Coronary artery (tissue), 2 donors: Measurements from ENCODE around the gene CD47.

Experiments used
- DNase-seq: peaks from one replicate; pipeline ENCODE4 v3.0.0-alpha.2; 2017; ENCODE audit warnings: low spot score
- H3K27ac ChIP-seq, 2 donors: fragments of 200-600 bp; sonication (generic); one replicate each; pipeline ENCODE4 v1.5.1; 2016 to 2019
- H3K4me3 ChIP-seq: fragments of 200-600 bp; sonication (generic); 2 replicates; pipeline ENCODE4 v1.5.1; 2016; ENCODE audit warnings: mild to moderate bottlenecking, moderate library complexity
- TF ChIP-seq, protein P1 (sequence below): fragments of 200-600 bp; sonication (generic); IDR thresholded peaks from one replicate; pipeline ENCODE4 v1.5.1; 2019; ENCODE audit warnings: antibody characterized with exemption

Gene CD47

DNA sequence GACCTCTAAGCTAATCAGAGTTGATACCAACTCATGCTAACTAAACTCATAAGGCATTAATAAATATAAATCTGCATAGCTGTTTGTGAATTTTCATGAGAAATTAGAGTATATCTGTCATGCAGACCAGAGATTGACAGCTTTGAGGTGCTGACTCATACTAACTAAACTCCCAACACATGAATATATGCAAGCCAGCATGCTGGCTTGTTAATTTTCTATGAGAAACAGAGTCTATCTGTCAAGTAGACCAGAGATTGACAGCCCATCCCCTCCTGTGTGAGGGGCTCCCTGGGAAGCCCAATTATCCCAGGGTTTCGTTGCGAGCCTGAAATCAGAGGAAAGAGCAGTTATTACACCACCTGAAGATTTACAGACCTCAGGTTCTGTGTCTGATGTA lies 69.3 kb downstream of the CD47 start:
- no peak for DNase-seq
- H3K27ac ChIP-seq: no peak overlapping the region
- TF ChIP-seq, protein P1, sequence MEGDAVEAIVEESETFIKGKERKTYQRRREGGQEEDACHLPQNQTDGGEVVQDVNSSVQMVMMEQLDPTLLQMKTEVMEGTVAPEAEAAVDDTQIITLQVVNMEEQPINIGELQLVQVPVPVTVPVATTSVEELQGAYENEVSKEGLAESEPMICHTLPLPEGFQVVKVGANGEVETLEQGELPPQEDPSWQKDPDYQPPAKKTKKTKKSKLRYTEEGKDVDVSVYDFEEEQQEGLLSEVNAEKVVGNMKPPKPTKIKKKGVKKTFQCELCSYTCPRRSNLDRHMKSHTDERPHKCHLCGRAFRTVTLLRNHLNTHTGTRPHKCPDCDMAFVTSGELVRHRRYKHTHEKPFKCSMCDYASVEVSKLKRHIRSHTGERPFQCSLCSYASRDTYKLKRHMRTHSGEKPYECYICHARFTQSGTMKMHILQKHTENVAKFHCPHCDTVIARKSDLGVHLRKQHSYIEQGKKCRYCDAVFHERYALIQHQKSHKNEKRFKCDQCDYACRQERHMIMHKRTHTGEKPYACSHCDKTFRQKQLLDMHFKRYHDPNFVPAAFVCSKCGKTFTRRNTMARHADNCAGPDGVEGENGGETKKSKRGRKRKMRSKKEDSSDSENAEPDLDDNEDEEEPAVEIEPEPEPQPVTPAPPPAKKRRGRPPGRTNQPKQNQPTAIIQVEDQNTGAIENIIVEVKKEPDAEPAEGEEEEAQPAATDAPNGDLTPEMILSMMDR: no peak

DNA sequence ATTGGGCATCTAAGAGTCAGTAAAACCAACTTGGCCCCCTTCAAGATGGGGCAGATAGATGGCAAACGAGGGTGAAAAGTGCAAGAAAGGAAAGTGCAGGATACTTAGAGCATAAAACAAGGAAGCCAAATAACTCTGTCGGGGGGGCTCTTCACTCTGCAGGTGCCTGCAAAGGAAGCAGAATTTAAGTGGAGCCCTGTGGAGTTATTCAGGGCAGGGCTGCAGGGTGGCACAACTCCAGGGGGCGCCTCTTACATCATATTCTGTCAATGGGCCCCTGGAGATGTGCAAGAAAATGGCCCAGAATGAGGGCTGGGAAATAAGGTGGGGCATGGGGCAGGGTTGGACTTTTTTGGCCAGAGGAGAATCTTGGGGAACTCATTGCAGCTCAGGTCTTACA lies 69.7 kb downstream of the CD47 start:
- TF ChIP-seq, protein P1: no peak
- no peak for DNase-seq
- H3K27ac ChIP-seq: no peak overlapping the region
- no peak overlapping the region for H3K4me3 ChIP-seq

More for the DNA sequence above, 69.3 kb downstream of the CD47 start:
- H3K4me3 ChIP-seq: no peak overlapping the region

DNA sequence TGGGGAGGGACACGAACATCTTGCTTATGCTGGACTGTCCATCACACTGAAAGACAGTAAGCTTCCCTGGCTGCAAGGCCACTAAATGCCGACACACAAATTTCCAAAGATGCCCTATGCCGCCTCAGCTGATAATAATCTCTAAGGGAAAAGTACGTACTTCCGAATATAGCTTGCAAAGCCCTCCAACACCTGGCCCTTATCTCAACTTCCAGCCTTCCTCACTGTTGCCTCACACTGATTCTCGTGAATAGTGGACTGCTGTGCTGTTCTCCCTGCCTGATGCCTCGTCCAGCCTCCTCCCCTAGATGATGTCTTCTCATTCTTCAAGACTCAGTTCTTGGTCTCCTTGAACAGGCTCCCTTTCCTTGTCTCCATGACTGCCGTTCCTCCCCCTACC lies 72.3 kb downstream of the CD47 start:
- TF ChIP-seq, protein P1: no peak
- DNase-seq: no peak
- no peak overlapping the region for H3K4me3 ChIP-seq
- H3K27ac ChIP-seq: no peak overlapping the region

- TF ChIP-seq, protein P1: no peak
- H3K27ac ChIP-seq: no peak overlapping the region
- no peak for DNase-seq
Observed at GRCh38 chr3:108017587-108017986, 73.2 kb downstream of the CD47 start.

DNA sequence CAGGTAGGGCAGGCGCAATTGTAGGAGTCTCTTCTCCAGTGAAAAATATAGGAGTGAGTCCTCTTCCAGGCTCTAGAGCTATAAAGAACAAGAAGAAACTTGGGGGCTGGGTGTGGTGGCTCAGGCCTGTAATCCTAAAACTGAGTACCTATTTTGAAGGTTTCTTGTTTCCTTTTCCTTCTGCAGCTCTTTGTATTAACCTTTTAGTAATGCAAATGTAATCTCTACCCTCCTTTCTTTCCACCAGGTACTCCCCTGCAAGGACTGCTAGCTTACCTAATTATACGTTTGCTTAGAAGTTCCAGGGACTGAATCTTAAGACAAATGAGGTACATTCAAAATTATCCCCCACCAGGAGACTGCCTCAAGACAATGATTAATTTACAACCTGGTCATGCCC lies 75.9 kb downstream of the CD47 start:
- Histone ChIP-seq H3K4me3 (no peak overlapping the region), H3K27ac (no peak overlapping the region)
- TF ChIP-seq, protein P1: no peak
- no peak for DNase-seq

More at GRCh38 chr3:108017587-108017986, 73.2 kb downstream of the CD47 start:
- H3K4me3 ChIP-seq: no peak overlapping the region

DNA sequence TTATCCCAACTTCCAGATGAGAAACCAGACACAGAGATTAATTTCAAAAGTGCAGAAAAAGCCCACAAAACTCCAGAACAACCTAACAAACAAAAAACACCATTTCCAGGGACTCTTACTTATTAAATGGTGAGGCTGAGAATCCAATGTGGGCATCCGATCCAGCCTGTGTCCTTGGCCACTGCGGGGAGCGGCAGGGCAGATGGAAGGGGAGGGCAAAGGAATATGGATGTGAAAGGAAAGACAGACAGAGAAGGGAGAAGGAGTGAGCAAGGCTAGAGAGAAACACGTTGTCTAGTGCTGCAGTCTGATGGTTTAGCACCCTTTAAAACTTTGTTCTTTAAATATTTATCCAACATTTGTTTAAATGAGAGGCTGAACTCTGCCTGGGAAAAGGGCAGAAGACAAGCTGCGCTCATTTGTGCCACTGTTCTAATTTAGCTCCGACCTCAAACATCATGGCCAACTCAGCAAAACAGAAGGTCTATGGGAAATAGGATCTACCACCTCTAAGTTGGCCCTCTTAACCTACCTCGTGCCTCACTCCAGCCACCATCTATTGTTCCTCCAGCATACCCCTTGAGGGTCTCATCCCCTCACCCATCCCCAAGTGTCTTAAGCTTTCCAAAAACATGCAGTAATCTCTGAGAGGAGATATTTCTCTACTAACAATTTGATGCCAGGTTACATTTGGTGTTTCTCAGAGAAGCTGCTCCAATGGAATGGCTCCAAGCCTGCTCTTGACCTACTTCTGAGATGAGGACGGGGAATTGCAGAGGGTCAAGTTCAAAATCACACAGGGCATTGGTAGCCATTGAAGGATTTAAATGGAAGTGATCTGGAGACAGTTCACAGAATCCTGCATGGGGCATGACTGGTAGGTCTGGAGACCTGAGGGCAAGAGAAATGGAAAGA lies 77.4 kb downstream of the CD47 start:
- no peak for DNase-seq
- Histone ChIP-seq H3K27ac (no peak overlapping the region), H3K4me3 (no peak overlapping the region)
- TF ChIP-seq, protein P1: no peak

- TF ChIP-seq, protein P1: no peak
- Histone ChIP-seq H3K27ac (no peak overlapping the region), H3K4me3 (no peak overlapping the region)
- DNase-seq: no peak
Observed at GRCh38 chr3:108012304-108012703, 78.5 kb downstream of the CD47 start.
